Measurements from ENCODE around the gene ZFAND3.
A peak's percentile ranks its signal among the peaks of the same experiment; 100 is the strongest.

The ZFAND3 gene

DNA sequence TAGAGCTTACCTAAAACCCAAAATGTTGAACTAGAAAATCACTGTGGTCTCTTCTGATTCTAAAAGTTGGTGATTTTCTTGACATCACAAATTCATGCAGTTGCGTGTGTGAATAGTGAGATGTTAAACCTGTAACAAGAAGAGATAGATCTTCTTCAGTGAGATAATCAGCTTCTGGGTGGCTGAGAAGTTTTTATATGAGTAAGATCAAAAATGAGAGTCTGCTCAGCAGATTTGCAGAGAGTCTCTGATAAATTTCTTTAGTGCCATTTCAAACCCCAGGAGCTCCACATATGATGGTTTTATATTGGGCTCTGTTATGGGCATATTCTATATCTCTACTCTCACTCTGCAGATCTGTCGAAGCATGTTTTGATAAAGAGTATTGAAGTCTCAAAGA lies 185.4 kb downstream of the ZFAND3 start:
- no peak for DNase-seq (ENCODE audit: low read depth)
- TF ChIP-seq, protein P1, sequence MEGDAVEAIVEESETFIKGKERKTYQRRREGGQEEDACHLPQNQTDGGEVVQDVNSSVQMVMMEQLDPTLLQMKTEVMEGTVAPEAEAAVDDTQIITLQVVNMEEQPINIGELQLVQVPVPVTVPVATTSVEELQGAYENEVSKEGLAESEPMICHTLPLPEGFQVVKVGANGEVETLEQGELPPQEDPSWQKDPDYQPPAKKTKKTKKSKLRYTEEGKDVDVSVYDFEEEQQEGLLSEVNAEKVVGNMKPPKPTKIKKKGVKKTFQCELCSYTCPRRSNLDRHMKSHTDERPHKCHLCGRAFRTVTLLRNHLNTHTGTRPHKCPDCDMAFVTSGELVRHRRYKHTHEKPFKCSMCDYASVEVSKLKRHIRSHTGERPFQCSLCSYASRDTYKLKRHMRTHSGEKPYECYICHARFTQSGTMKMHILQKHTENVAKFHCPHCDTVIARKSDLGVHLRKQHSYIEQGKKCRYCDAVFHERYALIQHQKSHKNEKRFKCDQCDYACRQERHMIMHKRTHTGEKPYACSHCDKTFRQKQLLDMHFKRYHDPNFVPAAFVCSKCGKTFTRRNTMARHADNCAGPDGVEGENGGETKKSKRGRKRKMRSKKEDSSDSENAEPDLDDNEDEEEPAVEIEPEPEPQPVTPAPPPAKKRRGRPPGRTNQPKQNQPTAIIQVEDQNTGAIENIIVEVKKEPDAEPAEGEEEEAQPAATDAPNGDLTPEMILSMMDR (conservative IDR thresholded peaks at IDR 0.05; ENCODE audit: low read length): no peak
- H3K4me3 ChIP-seq (ENCODE audit: low read length): no peak overlapping the region

DNA sequence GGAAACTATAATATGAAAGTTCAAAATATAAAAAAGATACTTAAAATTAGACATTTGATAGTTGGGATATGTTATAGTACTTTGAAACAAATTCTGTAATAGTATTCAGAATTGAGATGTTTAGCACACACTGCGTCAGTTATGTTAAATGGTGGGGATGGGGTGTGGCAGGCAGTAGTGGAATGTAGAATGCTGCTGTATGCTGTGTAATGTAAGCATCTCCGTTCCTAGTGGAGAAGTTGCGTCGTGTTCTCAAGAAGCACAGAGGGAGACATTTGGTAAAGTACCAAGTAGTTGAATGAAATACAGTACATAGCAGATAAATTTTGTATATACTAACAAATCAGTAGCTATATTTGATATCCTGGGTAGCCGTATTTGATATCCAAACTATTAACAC lies 192.4 kb downstream of the ZFAND3 start:
- H3K4me3 ChIP-seq (ENCODE audit: low read length): no peak overlapping the region
- DNase-seq (ENCODE audit: low read depth): no peak
- TF ChIP-seq, protein P1 (conservative IDR thresholded peaks at IDR 0.05; ENCODE audit: low read length): no peak

DNA sequence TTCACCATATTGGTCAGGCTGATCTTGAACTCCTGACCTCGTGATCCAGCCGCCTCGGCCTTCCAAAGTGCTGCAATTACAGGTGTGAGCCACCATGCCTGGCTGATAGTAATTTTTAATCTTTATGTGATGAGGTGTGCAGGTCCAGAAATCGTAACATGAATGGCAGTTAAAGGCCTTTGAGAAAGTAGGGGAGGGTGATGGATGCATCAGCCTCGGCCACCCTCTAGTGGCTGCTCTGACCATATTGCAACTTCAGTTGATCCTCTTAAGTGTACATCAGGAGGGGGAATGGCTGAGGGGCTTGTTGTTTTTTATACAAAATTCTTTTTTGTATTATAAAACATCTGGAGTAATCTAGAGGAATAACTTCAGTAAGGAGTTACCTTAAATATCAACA lies 193.0 kb downstream of the ZFAND3 start:
- DNase-seq (ENCODE audit: low read depth): peak; percentile 45
- no peak overlapping the region for H3K4me3 ChIP-seq (ENCODE audit: low read length)
- TF ChIP-seq, protein P1 (conservative IDR thresholded peaks at IDR 0.05; ENCODE audit: low read length): peak; percentile 72

DNA sequence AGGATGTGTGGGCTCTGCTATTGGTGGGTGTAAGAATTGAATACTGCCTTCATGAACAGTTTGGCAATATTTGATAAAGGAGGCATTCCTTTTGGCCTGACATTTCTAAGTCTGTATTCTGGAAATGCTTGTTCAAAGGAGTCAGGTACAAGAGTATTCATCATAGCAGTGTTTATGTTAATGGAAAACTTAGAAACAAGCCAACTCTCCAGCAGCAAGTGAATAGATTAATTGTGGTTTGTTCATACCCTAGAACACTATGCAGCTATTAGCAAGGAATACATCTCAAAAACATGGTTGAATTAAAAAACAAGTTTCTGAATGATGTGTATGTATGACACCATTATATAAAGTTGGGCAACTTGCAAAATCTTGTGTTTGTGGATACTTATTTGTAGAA lies 195.8 kb downstream of the ZFAND3 start:
- H3K4me3 ChIP-seq (ENCODE audit: low read length): no peak overlapping the region
- TF ChIP-seq, protein P1 (conservative IDR thresholded peaks at IDR 0.05; ENCODE audit: low read length): no peak
- no peak for DNase-seq (ENCODE audit: low read depth)

DNA sequence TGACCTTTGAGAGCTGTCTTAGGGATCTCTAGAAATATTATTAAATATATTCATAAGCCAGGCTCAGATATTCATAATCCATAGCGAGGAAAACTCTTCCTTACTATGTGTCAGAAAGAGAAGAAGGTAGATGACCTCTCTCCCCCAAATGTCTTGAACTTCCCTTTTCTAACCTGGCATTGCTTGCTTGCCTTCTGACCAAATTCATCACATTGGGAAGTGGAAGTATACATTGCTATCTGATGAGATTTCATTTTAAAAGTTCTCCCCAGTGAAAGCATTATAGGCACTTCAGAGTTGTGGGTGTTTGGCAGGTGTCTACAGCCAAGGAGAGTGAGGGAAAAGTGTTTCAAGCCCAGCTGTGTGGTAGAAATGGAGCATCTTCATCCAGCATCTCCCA lies 197.3 kb downstream of the ZFAND3 start:
- no peak overlapping the region for H3K4me3 ChIP-seq (ENCODE audit: low read length)
- DNase-seq (ENCODE audit: low read depth): no peak
- TF ChIP-seq, protein P1 (conservative IDR thresholded peaks at IDR 0.05; ENCODE audit: low read length): no peak

DNA sequence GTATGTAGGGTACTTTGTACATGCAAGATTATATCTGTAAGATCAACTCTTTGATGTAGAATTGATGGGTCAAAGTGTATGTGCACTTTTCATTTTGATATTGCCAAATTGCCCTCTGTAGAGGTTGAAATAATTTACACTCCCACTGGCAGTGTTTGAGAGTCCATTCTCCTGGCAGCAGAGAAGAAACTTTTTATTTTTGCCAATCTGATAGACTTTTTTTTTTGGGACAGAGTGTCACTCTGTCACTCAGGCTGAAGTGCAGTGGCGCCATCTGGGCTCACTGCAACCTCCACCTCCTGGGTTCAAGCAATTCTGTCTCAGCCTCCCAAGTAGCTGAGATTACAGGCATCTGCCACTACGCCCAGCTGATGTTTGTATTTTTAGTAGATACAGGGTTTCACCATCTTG lies 199.2 kb downstream of the ZFAND3 start:
- TF ChIP-seq, protein P1 (conservative IDR thresholded peaks at IDR 0.05; ENCODE audit: low read length): no peak
- DNase-seq (ENCODE audit: low read depth): no peak
- no peak overlapping the region for H3K4me3 ChIP-seq (ENCODE audit: low read length)

DNA sequence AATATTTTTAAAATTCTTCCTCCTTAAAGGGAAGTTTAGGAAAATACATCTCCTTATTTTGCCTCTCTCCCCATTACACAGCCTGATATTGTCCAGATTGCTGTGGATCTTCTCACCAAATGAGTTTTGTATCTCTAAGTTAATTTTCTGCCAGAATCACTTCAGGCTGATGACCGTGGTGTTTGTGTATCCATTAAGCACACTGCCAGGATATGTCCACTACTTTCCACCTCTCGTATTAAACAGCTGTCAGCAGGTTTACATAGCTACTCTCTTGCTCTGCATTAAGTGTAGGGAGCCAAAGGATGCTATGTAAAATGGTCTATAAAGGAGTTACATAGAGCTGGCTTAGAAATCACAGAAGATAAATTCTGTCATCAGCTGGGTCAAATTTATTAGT lies 201.1 kb downstream of the ZFAND3 start:
- DNase-seq (ENCODE audit: low read depth): no peak
- no peak overlapping the region for H3K4me3 ChIP-seq (ENCODE audit: low read length)
- TF ChIP-seq, protein P1 (conservative IDR thresholded peaks at IDR 0.05; ENCODE audit: low read length): no peak
